Measurements from ENCODE around the gene RCC1.
"Not testable (repeated sequence)": the region's sequence is repeated elsewhere in the genome, so short reads cannot be mapped to it uniquely, and the experiment has no call there.

DNA sequence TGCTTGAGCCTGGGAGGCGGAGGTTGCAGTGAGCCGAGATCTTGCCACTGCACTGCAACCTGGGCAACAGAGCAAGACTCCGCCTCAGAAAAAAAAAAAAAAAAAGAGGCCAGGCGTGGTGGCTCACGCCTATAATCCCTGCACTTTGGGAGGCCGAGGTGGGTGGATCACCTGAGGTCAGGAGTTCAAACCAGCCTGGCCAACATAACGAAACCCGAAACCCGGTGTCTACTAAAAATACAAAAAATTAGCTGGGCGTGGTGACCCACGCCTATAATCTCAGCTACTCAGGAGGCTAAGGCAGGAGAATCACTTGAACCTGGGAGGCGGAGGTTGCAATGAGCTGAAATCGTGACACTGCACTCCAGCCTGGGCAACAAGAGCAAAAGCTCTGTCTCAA is 26.3 kb upstream of the RCC1 start:
- not testable (repeated sequence) for TF ChIP-seq POLR2A, POLR2AphosphoS5, EP300 (IDR thresholded peaks at IDR 0.05)
- TF ChIP-seq, protein P1, sequence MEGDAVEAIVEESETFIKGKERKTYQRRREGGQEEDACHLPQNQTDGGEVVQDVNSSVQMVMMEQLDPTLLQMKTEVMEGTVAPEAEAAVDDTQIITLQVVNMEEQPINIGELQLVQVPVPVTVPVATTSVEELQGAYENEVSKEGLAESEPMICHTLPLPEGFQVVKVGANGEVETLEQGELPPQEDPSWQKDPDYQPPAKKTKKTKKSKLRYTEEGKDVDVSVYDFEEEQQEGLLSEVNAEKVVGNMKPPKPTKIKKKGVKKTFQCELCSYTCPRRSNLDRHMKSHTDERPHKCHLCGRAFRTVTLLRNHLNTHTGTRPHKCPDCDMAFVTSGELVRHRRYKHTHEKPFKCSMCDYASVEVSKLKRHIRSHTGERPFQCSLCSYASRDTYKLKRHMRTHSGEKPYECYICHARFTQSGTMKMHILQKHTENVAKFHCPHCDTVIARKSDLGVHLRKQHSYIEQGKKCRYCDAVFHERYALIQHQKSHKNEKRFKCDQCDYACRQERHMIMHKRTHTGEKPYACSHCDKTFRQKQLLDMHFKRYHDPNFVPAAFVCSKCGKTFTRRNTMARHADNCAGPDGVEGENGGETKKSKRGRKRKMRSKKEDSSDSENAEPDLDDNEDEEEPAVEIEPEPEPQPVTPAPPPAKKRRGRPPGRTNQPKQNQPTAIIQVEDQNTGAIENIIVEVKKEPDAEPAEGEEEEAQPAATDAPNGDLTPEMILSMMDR (IDR thresholded peaks at IDR 0.05), result not testable (repeated sequence)
